Gastrocnemius medialis (tissue), 4 donors: ENCODE results near the gene CORO1A.

Experiments
- POLR2A ChIP-seq, 2 donors: fragments of 450-650 bp; IDR thresholded peaks; one replicate each; pipeline ENCODE4 v1.6.1; 2017; ENCODE audit warnings: antibody characterized with exemption in 2 of 2, mild to moderate bottlenecking in 2 of 2, moderate library complexity in 2 of 2
- TF ChIP-seq, protein P1 (sequence below), 5 experiments: fragments of 450-650 bp in 3 of 5; fragments of 200-600 bp in 2 of 5; sonication (generic) in 2 of 5; IDR thresholded peaks in 4 of 5; conservative IDR thresholded peaks in 1 of 5; 1 replicate in 4 of 5; 2 replicates in 1 of 5; pipeline ENCODE4 v1.5.1; 2016 to 2019; ENCODE audit warnings: antibody characterized with exemption in 5 of 5, mild to moderate bottlenecking in 3 of 5, moderate library complexity in 3 of 5

- TF ChIP-seq, protein P1, sequence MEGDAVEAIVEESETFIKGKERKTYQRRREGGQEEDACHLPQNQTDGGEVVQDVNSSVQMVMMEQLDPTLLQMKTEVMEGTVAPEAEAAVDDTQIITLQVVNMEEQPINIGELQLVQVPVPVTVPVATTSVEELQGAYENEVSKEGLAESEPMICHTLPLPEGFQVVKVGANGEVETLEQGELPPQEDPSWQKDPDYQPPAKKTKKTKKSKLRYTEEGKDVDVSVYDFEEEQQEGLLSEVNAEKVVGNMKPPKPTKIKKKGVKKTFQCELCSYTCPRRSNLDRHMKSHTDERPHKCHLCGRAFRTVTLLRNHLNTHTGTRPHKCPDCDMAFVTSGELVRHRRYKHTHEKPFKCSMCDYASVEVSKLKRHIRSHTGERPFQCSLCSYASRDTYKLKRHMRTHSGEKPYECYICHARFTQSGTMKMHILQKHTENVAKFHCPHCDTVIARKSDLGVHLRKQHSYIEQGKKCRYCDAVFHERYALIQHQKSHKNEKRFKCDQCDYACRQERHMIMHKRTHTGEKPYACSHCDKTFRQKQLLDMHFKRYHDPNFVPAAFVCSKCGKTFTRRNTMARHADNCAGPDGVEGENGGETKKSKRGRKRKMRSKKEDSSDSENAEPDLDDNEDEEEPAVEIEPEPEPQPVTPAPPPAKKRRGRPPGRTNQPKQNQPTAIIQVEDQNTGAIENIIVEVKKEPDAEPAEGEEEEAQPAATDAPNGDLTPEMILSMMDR (IDR thresholded peaks at IDR 0.05 in 4 of 5, conservative IDR thresholded peaks at IDR 0.05 in 1 of 5): no peak
- no peak for TF ChIP-seq POLR2A (IDR thresholded peaks at IDR 0.05)
These were observed 41.7 kb upstream of the CORO1A start for GRCh38 chr16:30141750-30142149.
